ENCODE measurements around the gene R3HCC1L. TPM values are rescaled to one million over a fixed set of nuclear protein-coding genes. Genes with fewer than 3 reads are reported as not detected.

Gene R3HCC1L
- total and polyA plus RNA-seq, 2 experiments from 2014 or later, result 5.2 to 12.7 TPM

DNA sequence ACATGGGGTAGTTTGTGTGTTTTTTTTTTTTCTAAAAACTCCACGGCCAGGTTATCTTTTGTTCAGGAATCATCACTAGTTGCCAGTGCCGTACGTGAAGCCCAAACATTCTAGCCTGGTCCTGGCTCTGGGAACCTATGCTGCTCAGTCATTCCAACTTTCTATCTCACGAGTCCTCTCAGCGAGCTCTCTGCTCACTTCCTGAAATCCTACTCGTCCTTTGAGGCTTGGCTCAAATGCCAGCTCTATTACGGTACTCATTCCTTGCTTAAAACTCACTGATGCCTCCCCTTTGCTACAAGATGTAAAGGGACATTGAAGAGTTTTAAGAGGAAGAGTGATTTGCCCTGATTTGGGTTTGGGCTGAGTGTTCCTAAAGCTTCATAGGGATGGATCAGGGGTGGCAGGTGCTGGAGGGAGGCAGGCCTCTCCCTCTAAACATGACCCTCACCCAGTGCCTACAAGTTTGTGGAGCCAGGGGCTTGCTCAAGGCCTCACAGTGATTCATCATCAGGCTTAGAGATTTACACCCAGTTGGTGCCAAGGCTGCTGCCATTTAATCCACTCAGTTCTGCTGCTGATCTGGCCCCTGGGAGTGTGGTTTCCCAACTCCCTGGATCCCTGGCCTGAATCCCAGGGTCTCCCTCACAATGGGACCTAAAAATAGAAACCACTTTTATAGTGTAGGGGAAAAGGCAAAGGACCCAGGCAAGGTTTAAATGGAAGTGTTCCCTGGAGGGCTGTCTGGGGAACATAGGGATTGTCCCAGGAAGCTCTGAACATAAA is 46.1 kb upstream of the R3HCC1L start:
- Histone ChIP-seq H3K9me3 (ENCODE audit: low read depth) (no peaks in the 10 kb centered on the region), H3K4me3 (no peak overlapping the region), H3K27ac (no peak overlapping the region), H3K36me3 (replicated peaks; ENCODE audit: insufficient read depth, low read depth) (no peaks in the 10 kb centered on the region), H3K79me2 (no peaks in the 10 kb centered on the region), H4K20me1 (ENCODE audit: insufficient read depth, poor library complexity, severe bottlenecking) (no peaks in the 10 kb centered on the region), H3K4me2 (no peak overlapping the region), H3K9me2 (replicated peaks; ENCODE audit: insufficient read depth) (no peaks in the 10 kb centered on the region), H2AFZ (no peak overlapping the region), H3K4me1 (ENCODE audit: insufficient read depth) (no peaks in the 10 kb centered on the region), H3K27me3 (no peaks in the 10 kb centered on the region)
- DNase-seq (ENCODE audit: low spot score), result no peak
- WGBS (ENCODE audit: low lambda C conversion rate, missing lambda C conversion rate), result 84% methylated on average over 7 of the region's 7 CpGs
- TF ChIP-seq, protein P1, sequence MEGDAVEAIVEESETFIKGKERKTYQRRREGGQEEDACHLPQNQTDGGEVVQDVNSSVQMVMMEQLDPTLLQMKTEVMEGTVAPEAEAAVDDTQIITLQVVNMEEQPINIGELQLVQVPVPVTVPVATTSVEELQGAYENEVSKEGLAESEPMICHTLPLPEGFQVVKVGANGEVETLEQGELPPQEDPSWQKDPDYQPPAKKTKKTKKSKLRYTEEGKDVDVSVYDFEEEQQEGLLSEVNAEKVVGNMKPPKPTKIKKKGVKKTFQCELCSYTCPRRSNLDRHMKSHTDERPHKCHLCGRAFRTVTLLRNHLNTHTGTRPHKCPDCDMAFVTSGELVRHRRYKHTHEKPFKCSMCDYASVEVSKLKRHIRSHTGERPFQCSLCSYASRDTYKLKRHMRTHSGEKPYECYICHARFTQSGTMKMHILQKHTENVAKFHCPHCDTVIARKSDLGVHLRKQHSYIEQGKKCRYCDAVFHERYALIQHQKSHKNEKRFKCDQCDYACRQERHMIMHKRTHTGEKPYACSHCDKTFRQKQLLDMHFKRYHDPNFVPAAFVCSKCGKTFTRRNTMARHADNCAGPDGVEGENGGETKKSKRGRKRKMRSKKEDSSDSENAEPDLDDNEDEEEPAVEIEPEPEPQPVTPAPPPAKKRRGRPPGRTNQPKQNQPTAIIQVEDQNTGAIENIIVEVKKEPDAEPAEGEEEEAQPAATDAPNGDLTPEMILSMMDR (IDR thresholded peaks at IDR 0.05; ENCODE audit: poor library complexity), result no peak
- TF ChIP-seq EZH2phosphoT487 (IDR thresholded peaks at IDR 0.05; ENCODE audit: low read depth, severe bottlenecking, unreplicated experiment) (no peak), EZH2 (IDR thresholded peaks at IDR 0.05; ENCODE audit: borderline replicate concordance) (no peak)

DNA sequence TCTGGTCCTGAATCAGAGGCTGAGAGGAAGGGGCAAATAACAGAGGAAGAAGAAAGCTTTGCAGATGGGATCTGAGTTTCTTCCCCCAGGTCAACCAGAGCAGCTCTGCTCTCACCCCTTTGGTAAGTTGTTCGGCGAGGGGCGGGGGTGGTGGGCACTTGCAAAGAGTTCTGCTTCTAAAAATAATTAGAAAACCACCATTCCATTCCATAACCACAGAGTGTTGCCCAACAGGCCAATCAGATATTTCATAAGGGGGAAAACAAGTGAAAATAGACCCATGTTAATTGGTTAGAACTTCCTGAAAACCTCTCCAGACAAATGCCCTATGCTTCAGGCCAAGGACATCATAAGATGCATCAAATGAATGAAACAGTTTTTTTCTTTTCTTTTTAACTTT is 43.6 kb upstream of the R3HCC1L start:
- Histone ChIP-seq H3K4me1 (ENCODE audit: insufficient read depth) (no peaks in the 10 kb centered on the region), H3K79me2 (no peaks in the 10 kb centered on the region), H3K36me3 (replicated peaks; ENCODE audit: insufficient read depth, low read depth) (no peaks in the 10 kb centered on the region), H4K20me1 (ENCODE audit: insufficient read depth, poor library complexity, severe bottlenecking) (no peaks in the 10 kb centered on the region), H3K9me3 (ENCODE audit: low read depth) (no peaks in the 10 kb centered on the region), H3K9me2 (replicated peaks; ENCODE audit: insufficient read depth) (no peaks in the 10 kb centered on the region), H3K27ac (no peak overlapping the region), H3K4me3 (no peak overlapping the region), H3K4me2 (no peak overlapping the region), H3K27me3 (peaks cover 5% of the 10 kb centered on the region), H2AFZ (no peak overlapping the region)
- TF ChIP-seq, protein P1 (IDR thresholded peaks at IDR 0.05; ENCODE audit: poor library complexity), result no peak
- TF ChIP-seq EZH2phosphoT487 (IDR thresholded peaks at IDR 0.05; ENCODE audit: low read depth, severe bottlenecking, unreplicated experiment) (no peak), EZH2 (IDR thresholded peaks at IDR 0.05; ENCODE audit: borderline replicate concordance) (no peak)
- WGBS (ENCODE audit: low lambda C conversion rate, missing lambda C conversion rate), result 100% methylated on average over 3 of the region's 3 CpGs
- no peak for DNase-seq (ENCODE audit: low spot score)

DNA sequence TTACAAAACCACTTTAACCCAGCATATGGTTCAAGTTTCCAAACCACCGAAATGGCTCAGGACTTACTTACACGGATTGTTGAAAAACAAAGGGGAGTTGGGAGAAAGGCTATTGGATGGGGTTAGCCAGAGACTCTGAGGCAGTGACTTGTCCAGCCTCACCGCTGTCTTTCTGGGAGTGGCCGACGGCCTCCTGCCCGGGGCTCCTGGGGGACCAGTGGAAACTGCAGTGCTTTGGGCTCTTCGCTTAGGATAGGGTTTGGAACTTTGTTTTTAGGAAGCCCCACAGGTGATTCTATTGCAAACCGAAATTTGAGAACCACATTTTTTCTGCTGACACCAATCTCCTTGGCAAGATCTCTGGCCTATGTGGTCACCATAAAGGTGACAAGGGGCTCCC is 38.1 kb upstream of the R3HCC1L start:
- TF ChIP-seq EZH2phosphoT487 (IDR thresholded peaks at IDR 0.05; ENCODE audit: low read depth, severe bottlenecking, unreplicated experiment), result no peak
- TF ChIP-seq, protein P1 (IDR thresholded peaks at IDR 0.05; ENCODE audit: poor library complexity), result no peak
- TF ChIP-seq EZH2 (IDR thresholded peaks at IDR 0.05; ENCODE audit: borderline replicate concordance), result no peak
- H3K27ac ChIP-seq, result no peak overlapping the region
- H3K79me2 ChIP-seq, result no peaks in the 10 kb centered on the region
- H3K4me1 ChIP-seq (ENCODE audit: insufficient read depth), result no peaks in the 10 kb centered on the region
- no peaks in the 10 kb centered on the region for H3K36me3 ChIP-seq (replicated peaks; ENCODE audit: insufficient read depth, low read depth)
- WGBS (ENCODE audit: low lambda C conversion rate, missing lambda C conversion rate), result 81% methylated on average over 8 of the region's 8 CpGs
- H3K4me3 ChIP-seq, result no peak overlapping the region
- no peaks in the 10 kb centered on the region for H4K20me1 ChIP-seq (ENCODE audit: insufficient read depth, poor library complexity, severe bottlenecking)
- no peaks in the 10 kb centered on the region for H3K9me3 ChIP-seq (ENCODE audit: low read depth)
- no peak overlapping the region for H2AFZ ChIP-seq
- no peak overlapping the region for H3K4me2 ChIP-seq
- no peaks in the 10 kb centered on the region for H3K9me2 ChIP-seq (replicated peaks; ENCODE audit: insufficient read depth)
- no peak for DNase-seq (ENCODE audit: low spot score)
- peaks cover 16% of the 10 kb centered on the region for H3K27me3 ChIP-seq
